Activated naive CD8-positive, alpha-beta T cell treated with anti-CD3 and anti-CD28 coated beads, Interleukin-2, amount 10 ng/mL, durations not matched to agents 7 days and 5 days (primary cell): ENCODE data around the gene TAP1. TPM values are rescaled to one million over a fixed set of nuclear protein-coding genes. Genes with fewer than 3 reads are reported as not detected.
A peak's percentile ranks its signal among the peaks of the same experiment; 100 is the strongest.

Experiments used
- ATAC-seq: fragments of 150-1000 bp; cut with Tn5 transposase; one replicate; pipeline ENCODE4 v1.10.0; 2021; ENCODE audit warnings: low read depth, moderate library complexity
- POLR2A ChIA-PET: fragments of 350-600 bp; sonication (Branson Sonifier 250); formaldehyde crosslinking; loops from one replicate; lab custom pipeline; 2021; ENCODE audit warnings: antibody characterized with exemption; lab: Charles Lee
- DNase-seq: peaks from one replicate; pipeline ENCODE4 v3.0.0; 2021
- H3K27ac Mint-ChIP-seq: one replicate; pipeline ENCODE4 v1.8.0; 2022; ENCODE audit warnings: mild to moderate bottlenecking, mixed read lengths
- H3K27me3 Mint-ChIP-seq: one replicate; pipeline ENCODE4 v1.8.0; 2022; ENCODE audit warnings: mild to moderate bottlenecking, moderate library complexity, mixed read lengths
- H3K36me3 Mint-ChIP-seq: one replicate; pipeline ENCODE4 v1.8.0; 2021; ENCODE audit warnings: mild to moderate bottlenecking, mixed read lengths
- H3K4me1 Mint-ChIP-seq: one replicate; pipeline ENCODE4 v1.8.0; 2021; ENCODE audit warnings: mixed read lengths
- H3K4me3 Mint-ChIP-seq: one replicate; pipeline ENCODE4 v1.8.0; 2022; ENCODE audit warnings: mild to moderate bottlenecking, moderate library complexity, mixed read lengths
- H3K9me3 Mint-ChIP-seq: one replicate; pipeline ENCODE4 v1.8.0; 2021; ENCODE audit warnings: mixed read lengths
- total RNA-seq, 2 experiments: library from RNA; stranded (reverse); gene quantifications; one replicate each; pipeline ENCODE4 v1.2.3, GENCODE V29; 2021

TAP1 gene, protein sequence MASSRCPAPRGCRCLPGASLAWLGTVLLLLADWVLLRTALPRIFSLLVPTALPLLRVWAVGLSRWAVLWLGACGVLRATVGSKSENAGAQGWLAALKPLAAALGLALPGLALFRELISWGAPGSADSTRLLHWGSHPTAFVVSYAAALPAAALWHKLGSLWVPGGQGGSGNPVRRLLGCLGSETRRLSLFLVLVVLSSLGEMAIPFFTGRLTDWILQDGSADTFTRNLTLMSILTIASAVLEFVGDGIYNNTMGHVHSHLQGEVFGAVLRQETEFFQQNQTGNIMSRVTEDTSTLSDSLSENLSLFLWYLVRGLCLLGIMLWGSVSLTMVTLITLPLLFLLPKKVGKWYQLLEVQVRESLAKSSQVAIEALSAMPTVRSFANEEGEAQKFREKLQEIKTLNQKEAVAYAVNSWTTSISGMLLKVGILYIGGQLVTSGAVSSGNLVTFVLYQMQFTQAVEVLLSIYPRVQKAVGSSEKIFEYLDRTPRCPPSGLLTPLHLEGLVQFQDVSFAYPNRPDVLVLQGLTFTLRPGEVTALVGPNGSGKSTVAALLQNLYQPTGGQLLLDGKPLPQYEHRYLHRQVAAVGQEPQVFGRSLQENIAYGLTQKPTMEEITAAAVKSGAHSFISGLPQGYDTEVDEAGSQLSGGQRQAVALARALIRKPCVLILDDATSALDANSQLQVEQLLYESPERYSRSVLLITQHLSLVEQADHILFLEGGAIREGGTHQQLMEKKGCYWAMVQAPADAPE
- total RNA-seq: 100 to 1,000 TPM; 315 to 323 TPM

DNA sequence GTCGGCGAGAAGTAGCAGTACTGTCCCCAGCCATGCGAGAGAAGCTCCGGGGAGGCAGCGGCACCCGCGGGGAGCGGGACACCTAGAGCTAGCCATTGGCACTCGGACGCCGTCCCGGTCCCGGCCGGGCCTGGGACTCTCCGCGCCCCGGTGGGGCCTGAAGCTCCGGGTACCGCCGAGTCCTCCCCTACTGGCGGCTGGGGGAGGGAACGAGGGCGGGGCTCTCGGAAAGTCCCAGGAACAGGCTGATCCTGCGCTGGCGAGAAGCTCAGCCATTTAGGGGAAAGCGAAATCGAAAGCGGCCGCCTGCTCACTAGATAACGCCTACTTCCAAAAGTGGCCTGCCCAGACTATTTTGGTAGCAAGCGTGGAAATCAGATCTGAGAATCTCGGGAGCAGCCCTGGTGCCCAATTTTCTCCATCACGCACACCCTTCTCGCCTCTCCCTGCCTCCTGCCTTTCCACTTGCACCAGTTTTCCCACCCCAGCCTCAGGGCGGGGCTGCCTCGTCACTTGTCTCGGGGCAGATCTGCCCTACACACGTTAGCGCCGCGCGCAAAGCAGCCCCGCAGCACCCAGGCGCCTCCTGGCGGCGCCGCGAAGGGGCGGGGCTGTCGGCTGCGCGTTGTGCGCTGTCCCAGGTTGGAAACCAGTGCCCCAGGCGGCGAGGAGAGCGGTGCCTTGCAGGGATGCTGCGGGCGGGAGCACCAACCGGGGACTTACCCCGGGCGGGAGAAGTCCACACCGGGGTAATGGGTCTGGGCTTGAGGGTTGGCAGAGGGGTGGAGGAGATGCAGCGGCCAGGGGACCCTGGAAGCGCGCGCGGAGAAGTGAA lies at the start of gene TAP1, which contains the start of gene PSMB9:
Gene TAP1, minus strand, starts transcription at position 164 of the 835 bp plus-strand sequence. Its CDS starts 68 bp downstream, at position 96.
Gene PSMB9, plus strand, starts transcription at position 652 of the 835 bp plus-strand sequence. Its CDS starts 38 bp downstream, at position 690.
- peaks cover 70% of the 10 kb centered on the region for H3K36me3 Mint-ChIP-seq
- H3K4me3 Mint-ChIP-seq: peak within 1 kb of the TSS; percentile 98
- no peaks in the 10 kb centered on the region for H3K27me3 Mint-ChIP-seq
- DNase-seq (peak; percentile 96), ATAC-seq (peak; percentile 86)
- H3K27ac Mint-ChIP-seq: peak within 1 kb of the TSS; percentile 100
- POLR2A ChIA-PET: interaction anchor here (0.6 to 7.3 kb wide), 16 partner anchors 10 to 726 kb away, joined by 3 to 773 read pairs (median 6); partner anchors contain the start of genes ATF6B, BRD2, GPSM3 and HLA-DMB
- no peaks in the 10 kb centered on the region for H3K9me3 Mint-ChIP-seq
- peaks cover 54% of the 10 kb centered on the region for H3K4me1 Mint-ChIP-seq

DNA sequence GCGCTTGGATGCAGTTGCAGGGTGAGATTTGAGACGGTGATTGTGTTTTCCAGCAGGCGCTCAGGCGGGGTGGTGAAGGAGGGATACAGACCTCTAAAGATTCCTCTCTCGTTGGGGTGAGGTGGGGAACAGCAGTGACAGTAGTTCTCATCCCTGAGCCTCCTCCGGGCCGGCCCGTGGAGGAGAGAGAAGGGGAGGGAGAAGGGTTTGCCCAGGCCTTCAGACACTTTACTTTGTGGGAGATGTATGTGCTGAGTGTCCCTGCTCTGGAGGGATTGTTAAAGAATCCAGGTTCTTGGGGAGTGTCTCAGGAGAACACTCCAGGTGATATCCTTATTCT lies 41.5 kb upstream of the TAP1 start:
- Mint-ChIP-seq H3K4me3 (peak overlapping the region; percentile 99), H3K36me3 (peaks cover 20% of the 10 kb centered on the region), H3K27ac (peak overlapping the region; percentile 96), H3K27me3 (no peaks in the 10 kb centered on the region), H3K4me1 (peaks cover 30% of the 10 kb centered on the region), H3K9me3 (no peaks in the 10 kb centered on the region)
- peak; percentile 8 for ATAC-seq
- DNase-seq: no peak
- POLR2A ChIA-PET: interaction anchor here (0.9 to 4.2 kb wide), 16 partner anchors 9 to 181 kb away, joined by 3 to 113 read pairs (median 6); partner anchors contain the start of genes BRD2, HLA-DMA, HLA-DPB1 and PSMB9

DNA sequence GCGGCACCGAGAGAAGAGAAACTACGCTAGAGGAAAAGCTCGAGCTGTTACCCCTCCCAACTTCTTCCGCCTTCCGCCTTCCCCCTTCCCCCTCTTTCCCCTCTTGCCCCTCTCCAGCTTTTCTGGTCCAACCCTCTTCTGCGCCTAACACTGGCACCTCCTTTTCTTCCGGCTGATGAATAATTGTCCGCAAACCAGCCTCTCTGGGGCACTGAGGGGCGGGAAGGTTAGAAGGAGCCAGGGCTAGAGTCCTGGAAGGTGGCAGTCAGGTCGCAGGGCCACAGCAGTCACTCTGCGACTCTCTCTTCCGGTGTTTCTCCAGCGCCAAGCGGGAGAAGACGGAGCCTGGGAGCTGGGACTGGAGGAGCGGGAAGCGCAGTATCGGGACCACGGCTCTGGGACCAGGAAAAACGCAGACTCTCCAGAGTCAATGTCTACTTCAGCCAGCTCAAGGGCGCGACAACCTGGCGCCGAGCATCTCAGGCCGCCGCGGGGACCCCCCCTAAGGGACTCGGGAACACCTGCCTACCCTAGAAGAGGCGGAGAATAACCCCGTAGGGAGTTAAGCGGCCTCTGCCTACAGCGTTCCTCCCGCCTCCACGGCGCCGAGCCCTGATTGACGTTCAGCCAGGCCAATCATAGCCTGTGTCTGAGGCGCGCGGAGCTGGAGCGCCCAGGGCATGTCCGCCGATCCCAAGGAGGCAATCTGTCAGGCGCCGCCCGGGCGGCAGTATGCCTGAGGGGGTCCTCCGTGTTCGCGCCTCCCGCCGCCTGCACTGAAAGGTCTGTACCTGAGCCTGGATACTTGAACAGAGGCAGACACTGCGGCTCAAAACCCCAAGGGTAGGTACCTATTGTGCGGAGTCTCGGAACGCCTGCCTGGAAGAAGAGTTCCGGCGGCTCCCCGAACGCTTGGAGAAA lies 40.8 kb upstream of the TAP1 start:
- peak overlapping the region; percentile 96 for H3K27ac Mint-ChIP-seq
- no peaks in the 10 kb centered on the region for H3K9me3 Mint-ChIP-seq
- peaks cover 20% of the 10 kb centered on the region for H3K36me3 Mint-ChIP-seq
- peak overlapping the region; percentile 99 for H3K4me3 Mint-ChIP-seq
- ATAC-seq: peak; percentile 99
- peaks cover 28% of the 10 kb centered on the region for H3K4me1 Mint-ChIP-seq
- H3K27me3 Mint-ChIP-seq: no peaks in the 10 kb centered on the region
- POLR2A ChIA-PET: interaction anchor here (0.9 to 4.2 kb wide), 20 partner anchors 10 to 182 kb away, joined by 3 to 113 read pairs (median 6); partner anchors contain the start of genes BRD2, HLA-DMA, HLA-DMB and HLA-DPB1
- peak; percentile 96 for DNase-seq

GRCh38 chr6:32890831-32891230 lies 37.3 kb upstream of the TAP1 start:
- POLR2A ChIA-PET: interaction anchor here (1.0 kb wide), 1 partner anchor 81 kb away, joined by 4 read pairs; no protein-coding TSS in a partner anchor
- peaks cover 12% of the 10 kb centered on the region for H3K27me3 Mint-ChIP-seq
- no peaks in the 10 kb centered on the region for H3K9me3 Mint-ChIP-seq
- ATAC-seq (no peak), DNase-seq (no peak)
- peaks cover 10% of the 10 kb centered on the region for H3K4me1 Mint-ChIP-seq
- no peak overlapping the region for H3K4me3 Mint-ChIP-seq
- no peak overlapping the region for H3K27ac Mint-ChIP-seq
- peaks cover 6% of the 10 kb centered on the region for H3K36me3 Mint-ChIP-seq

GRCh38 chr6:32889533-32889932 lies 36.0 kb upstream of the TAP1 start:
- ATAC-seq: no peak
- Mint-ChIP-seq H3K36me3 (peaks cover 3% of the 10 kb centered on the region), H3K27ac (no peak overlapping the region), H3K4me1 (peaks cover 5% of the 10 kb centered on the region), H3K4me3 (no peak overlapping the region), H3K27me3 (peaks cover 12% of the 10 kb centered on the region), H3K9me3 (no peaks in the 10 kb centered on the region)
- POLR2A ChIA-PET: interaction anchor here (1.0 kb wide), 1 partner anchor 82 kb away, joined by 4 read pairs; no protein-coding TSS in a partner anchor
- no peak for DNase-seq

DNA sequence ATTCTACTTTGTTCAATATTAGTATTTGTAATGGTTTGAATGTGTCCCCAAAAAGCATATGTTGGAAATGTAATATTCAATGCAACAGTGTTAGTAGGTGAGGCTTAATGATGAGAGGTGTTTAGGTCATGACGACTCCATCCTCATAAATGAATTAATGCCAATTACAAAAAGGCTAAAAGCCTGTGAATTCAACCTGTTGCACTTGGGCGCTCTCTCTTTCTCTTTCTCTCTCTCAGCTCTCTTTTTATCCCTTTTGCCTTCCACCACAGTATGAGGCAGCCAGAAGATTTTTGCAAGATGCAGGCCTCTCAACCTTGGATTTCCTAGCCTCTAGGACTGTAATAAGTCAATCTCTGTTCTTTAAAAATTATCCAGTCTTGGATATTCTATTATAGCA lies 35.1 kb upstream of the TAP1 start:
- H3K36me3 Mint-ChIP-seq: peaks cover 1% of the 10 kb centered on the region
- POLR2A ChIA-PET: no interaction called here
- H3K27me3 Mint-ChIP-seq: peaks cover 12% of the 10 kb centered on the region
- no peak overlapping the region for H3K4me3 Mint-ChIP-seq
- no peaks in the 10 kb centered on the region for H3K9me3 Mint-ChIP-seq
- peaks cover 5% of the 10 kb centered on the region for H3K4me1 Mint-ChIP-seq
- H3K27ac Mint-ChIP-seq: no peak overlapping the region
- ATAC-seq (no peak), DNase-seq (no peak)

DNA sequence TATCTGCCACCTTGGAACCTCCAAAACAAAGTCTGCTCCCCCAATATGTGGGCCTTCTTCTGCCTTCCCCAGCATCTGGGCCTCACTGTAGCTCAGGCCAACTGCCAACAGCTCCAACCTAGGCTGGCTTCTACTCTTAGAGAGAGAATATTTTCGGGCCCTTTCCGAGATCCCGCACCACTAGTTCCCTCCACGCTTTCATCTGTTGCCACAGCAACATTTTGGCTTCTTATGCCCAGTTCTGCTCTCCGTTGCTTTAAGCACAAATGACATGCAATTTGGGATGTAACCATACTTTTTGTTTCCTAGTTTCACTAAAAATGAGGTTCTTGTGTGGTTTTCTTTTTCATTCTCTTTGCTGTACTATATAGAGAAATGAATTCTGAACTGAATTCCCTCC lies 34.1 kb upstream of the TAP1 start:
- H3K4me3 Mint-ChIP-seq: no peak overlapping the region
- H3K27me3 Mint-ChIP-seq: peaks cover 12% of the 10 kb centered on the region
- peaks cover 2% of the 10 kb centered on the region for H3K4me1 Mint-ChIP-seq
- DNase-seq: no peak
- no peak for ATAC-seq
- H3K27ac Mint-ChIP-seq: no peak overlapping the region
- POLR2A ChIA-PET: interaction anchor here (1.0 kb wide), 1 partner anchor 84 kb away, joined by 3 read pairs; no protein-coding TSS in a partner anchor
- no peaks in the 10 kb centered on the region for H3K9me3 Mint-ChIP-seq
- H3K36me3 Mint-ChIP-seq: peaks cover 1% of the 10 kb centered on the region

GRCh38 chr6:32886681-32887383 lies 33.3 kb upstream of the TAP1 start:
- no peak for DNase-seq

GRCh38 chr6:32885698-32886286 lies 32.3 kb upstream of the TAP1 start:
- Mint-ChIP-seq H3K9me3 (no peaks in the 10 kb centered on the region), H3K36me3 (peaks cover 1% of the 10 kb centered on the region)

More at GRCh38 chr6:32886681-32887383, 33.3 kb upstream of the TAP1 start:
- Mint-ChIP-seq H3K4me1 (peaks cover 4% of the 10 kb centered on the region), H3K9me3 (no peaks in the 10 kb centered on the region), H3K4me3 (no peak overlapping the region), H3K27ac (no peak overlapping the region), H3K27me3 (peaks cover 12% of the 10 kb centered on the region), H3K36me3 (peaks cover 1% of the 10 kb centered on the region)
- POLR2A ChIA-PET: interaction anchor here (1.0 to 1.7 kb wide), 3 partner anchors 85 to 98 kb away, joined by 3 to 11 read pairs (median 6); no protein-coding TSS in a partner anchor
- no peak for ATAC-seq

GRCh38 chr6:32883789-32884188 lies 30.3 kb upstream of the TAP1 start:
- Mint-ChIP-seq H3K4me3 (no peak overlapping the region), H3K4me1 (peaks cover 5% of the 10 kb centered on the region), H3K27me3 (peaks cover 7% of the 10 kb centered on the region), H3K36me3 (peaks cover 6% of the 10 kb centered on the region), H3K9me3 (no peaks in the 10 kb centered on the region), H3K27ac (no peak overlapping the region)
- ATAC-seq (no peak), DNase-seq (no peak)
- POLR2A ChIA-PET: interaction anchor here (1.8 kb wide), 1 partner anchor 88 kb away, joined by 6 read pairs; no protein-coding TSS in a partner anchor

More at GRCh38 chr6:32885698-32886286, 32.3 kb upstream of the TAP1 start:
- no peak overlapping the region for H3K27ac Mint-ChIP-seq
- H3K27me3 Mint-ChIP-seq: peaks cover 12% of the 10 kb centered on the region
- POLR2A ChIA-PET: interaction anchor here (1.0 to 1.7 kb wide), 3 partner anchors 82 to 99 kb away, joined by 3 to 11 read pairs (median 6); no protein-coding TSS in a partner anchor
- no peak overlapping the region for H3K4me3 Mint-ChIP-seq
- ATAC-seq: no peak
- H3K4me1 Mint-ChIP-seq: peaks cover 5% of the 10 kb centered on the region
- no peak for DNase-seq

- Mint-ChIP-seq H3K4me3 (no peak overlapping the region), H3K36me3 (peaks cover 6% of the 10 kb centered on the region), H3K27me3 (peaks cover 2% of the 10 kb centered on the region), H3K4me1 (peaks cover 5% of the 10 kb centered on the region), H3K27ac (no peak overlapping the region), H3K9me3 (no peaks in the 10 kb centered on the region)
- POLR2A ChIA-PET: interaction anchor here (0.7 to 1.8 kb wide), 2 partner anchors 11 to 89 kb away, joined by 4 to 6 read pairs; no protein-coding TSS in a partner anchor
- no peak for DNase-seq
- no peak for ATAC-seq
These were observed 29.4 kb upstream of the TAP1 start for GRCh38 chr6:32882879-32883250.
